HG03103 (cell line): ENCODE results near the gene TM9SF1.

Experiments
- ATAC-seq: cut with Tn5 transposase; IDR thresholded peaks from one replicate; pipeline ENCODE4 v1.9.1; 2021; ENCODE audit warnings: low read depth; ENCODE audit not compliant: unreplicated experiment

Gene TM9SF1

DNA sequence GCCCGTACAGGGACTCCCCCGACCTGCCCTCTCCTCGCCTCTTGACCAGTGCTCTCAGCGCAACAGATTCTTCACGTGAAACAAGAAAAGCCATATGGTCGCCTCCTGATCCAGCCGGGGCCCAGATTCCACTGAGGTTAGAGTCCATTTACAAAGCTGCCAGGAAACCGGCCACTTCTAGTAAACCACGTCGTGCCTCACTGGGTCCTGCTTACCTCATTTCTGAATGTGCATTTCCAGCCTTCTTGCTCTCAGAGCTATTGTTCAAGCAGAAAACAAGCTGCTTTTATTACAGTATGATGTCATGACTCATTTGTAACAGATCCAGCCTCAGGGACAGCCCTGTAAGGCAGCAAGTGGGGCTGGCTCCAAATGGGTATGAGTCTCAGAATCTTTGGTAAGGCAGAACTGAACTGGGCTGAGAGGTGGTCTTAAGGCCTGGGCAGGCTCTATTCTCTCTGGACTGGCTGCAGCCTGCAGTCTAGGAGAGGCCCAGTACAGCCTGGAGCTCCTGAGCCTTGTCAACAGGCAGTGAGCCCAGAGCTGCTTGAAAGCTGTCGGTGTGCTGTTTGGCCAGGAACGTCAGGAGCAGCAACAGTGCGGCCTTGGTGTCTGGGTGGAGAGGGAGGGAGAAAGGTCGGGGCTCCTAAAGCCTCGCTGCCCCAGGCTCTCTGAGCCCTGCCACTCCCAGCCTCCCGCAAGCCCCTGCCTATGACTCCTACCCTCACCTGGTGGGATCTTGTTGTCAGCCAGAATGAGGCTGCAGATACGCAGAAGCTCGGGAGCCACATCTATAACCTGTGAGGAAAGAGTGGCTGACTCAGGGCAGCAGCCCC lies 15.1 kb downstream of the TM9SF1 start:
- ATAC-seq = no peak

DNA sequence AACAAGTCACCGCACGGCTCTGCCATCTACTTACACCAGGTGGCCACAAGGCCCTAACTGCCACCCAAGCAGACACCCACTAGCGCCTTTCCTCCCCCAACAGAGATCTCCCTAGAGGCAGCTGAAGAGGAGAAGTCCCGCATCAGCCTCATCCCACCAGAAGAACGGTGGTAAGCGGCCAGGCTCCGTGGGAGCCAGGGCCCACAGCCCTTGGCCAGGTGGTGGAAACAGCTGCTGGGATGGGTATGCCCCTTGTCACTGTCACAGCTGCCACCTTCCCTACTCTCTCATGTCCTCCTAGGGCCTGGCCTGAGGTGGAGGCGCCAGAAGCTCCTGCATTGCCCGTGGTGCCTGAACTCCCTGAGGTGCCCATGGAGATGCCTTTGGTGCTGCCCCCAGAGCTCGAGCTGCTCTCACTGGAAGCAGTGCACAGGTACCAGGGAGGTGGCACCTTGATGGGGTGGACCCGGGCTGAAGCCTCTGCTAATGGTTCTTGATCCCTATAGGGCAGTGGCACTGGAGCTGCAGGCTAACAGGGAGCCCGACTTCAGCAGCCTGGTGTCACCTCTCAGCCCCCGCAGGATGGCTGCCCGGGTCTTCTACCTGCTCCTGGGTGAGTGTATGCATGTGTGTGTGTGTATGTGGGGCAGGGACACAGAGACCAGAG lies 15.8 kb downstream of the TM9SF1 start:
- ATAC-seq = no peak

DNA sequence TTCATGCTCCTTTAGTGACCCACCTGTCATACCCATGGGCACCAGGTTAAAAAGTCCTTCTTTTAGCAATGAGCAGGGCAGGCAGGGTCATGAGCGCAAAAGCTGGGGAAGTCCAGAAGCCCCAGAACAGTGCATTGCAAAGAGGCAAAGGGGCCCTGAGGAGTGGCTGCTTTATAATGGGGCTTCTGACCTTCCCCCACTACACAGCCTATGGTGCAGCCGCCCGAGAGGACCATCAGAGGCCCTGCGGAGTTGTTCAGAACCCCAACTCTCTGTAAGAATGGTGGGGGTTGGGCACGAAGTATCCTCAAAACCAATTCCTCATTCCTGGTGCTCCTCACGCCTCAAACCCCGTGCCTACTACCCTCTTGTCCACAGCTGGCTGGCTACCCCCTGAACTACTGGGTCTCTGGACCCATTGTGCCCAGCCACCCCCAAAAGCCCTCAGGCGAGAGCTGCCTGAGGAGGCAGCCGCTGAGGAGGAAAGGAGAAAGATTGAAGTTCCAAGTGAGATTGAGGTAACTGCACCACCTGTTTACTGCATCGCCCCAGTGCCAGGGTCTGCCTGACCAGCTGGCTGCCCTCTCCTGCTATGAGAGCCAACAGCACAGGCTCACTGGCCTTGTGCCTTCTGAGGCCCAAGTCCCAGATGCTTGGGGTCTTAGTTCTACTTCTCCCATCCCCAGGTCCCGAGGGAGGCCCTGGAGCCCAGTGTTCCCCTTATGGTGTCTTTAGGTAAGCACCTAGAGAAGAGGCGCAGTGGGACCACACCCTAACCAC lies 16.7 kb downstream of the TM9SF1 start:
- ATAC-seq = no peak

DNA sequence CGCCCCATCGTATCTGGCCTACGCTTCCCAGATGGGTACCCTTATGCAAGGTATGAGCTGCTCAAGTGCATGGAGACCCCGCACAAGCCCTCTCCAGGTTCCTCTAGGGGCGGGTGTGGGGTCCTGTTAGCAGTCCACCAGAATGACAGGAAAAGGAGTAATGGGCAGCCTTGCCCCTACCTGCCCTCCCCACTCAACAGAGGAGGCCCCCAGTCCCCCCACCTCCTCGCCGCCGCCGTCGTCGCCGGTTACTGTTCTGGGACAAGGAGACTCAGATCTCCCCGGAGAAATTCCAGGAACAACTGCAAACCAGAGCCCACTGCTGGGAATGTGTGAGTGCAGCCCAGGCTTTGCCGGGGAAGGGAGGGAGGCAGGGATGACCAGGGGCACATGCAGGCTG lies 17.4 kb downstream of the TM9SF1 start:
- no peak for ATAC-seq

DNA sequence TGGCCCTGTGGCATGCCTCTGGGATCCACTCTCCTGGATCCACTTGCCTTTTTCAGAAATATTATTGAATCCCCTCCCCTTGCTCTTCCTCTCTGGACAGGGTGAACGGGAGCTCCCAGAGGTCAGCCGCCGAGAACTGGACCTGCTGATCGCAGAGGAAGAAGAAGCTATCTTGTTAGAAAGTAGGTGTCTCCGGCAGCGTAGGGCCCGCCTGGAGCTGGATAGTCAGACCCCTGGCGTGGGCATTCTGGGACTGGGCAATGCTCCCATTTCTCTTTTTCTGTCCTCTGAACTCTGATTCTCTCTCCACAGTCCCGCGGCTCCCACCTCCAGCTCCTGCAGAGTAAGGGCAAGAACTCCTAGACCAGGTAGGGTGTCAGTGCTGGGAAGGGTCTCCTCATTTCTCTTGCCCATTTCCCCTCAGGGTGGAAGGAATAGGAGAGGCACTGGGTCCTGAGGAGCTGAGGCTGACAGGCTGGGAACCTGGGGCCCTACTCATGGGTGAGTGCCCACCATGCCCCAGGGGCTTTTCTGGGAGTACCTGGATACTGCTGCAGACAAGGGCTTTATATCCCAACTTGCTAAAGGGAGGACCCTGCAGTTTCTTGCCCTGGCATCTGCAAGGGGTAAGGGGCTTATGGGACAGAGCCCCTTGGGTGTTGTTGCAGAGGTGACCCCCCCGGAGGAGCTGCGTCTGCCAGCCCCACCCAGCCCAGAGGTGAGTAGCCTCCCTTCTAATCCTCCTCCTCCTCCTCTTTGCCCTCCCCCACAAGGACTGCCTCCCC lies 18.0 kb downstream of the TM9SF1 start:
- no peak for ATAC-seq

DNA sequence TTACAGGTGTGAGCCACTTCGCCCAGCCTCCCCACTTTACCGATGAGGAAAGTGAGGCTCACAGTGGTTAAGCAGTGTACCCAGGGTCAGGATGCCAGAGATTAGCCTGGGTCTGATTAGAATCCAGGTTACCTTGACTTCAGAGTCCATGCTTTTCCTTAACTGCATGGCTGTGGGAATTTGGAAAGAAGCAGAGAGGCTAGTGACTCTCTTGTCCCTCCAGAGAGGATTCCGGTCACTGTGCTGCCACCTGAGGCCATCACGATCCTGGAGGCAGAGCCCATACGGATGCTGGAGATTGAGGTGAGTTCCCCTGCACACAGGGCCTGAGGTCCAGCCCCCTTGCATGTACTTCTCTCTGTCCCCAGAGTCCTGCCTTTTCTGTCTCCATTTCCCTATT lies 18.6 kb downstream of the TM9SF1 start:
- no peak for ATAC-seq

DNA sequence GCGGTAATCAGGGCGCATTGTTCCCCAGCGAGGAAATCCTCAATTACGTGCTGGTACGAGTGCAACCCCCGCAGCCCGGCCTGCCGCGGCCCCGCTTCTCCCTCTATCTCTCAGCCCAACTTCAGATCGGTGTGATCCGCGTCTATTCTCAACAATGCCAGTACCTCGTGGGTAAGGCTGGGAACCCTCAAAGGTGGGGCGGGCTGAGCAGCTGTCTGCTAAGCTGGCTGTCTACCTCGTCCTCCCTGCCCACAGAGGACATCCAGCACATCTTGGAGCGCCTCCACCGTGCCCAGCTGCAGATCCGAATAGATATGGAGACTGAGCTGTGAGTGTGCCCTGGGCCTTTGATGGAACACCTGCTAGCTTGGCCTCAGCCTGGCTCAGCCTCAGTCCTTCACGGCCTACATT lies 22.4 kb downstream of the TM9SF1 start:
- no peak for ATAC-seq

DNA sequence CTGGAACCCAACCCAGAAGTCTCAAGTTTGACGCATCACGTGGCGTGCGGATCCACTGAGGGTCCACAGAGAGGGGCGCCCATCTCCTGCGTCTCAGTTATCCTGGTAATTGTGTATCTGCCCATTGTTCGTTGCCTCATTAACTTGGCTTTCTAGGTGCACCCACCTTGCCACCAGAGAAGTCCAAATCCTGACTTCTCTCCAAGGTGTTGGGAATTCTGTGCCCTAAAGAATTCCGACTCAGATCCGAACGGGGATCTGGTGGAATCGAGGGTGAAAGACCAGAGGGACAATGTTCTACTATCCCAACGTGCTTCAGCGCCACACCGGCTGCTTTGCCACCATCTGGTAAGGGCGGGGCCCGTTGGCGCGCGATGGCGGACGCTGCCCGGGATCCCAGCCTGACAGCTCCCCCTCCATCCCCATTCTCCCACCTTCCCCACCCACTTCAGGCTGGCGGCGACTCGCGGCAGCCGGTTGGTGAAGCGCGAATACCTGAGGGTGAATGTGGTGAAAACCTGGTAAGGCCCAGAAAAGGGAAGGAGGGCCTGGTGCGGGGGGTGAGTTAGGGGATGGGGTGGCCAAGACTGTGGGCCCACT lies 22.9 kb downstream of the TM9SF1 start:
- ATAC-seq = no peak

DNA sequence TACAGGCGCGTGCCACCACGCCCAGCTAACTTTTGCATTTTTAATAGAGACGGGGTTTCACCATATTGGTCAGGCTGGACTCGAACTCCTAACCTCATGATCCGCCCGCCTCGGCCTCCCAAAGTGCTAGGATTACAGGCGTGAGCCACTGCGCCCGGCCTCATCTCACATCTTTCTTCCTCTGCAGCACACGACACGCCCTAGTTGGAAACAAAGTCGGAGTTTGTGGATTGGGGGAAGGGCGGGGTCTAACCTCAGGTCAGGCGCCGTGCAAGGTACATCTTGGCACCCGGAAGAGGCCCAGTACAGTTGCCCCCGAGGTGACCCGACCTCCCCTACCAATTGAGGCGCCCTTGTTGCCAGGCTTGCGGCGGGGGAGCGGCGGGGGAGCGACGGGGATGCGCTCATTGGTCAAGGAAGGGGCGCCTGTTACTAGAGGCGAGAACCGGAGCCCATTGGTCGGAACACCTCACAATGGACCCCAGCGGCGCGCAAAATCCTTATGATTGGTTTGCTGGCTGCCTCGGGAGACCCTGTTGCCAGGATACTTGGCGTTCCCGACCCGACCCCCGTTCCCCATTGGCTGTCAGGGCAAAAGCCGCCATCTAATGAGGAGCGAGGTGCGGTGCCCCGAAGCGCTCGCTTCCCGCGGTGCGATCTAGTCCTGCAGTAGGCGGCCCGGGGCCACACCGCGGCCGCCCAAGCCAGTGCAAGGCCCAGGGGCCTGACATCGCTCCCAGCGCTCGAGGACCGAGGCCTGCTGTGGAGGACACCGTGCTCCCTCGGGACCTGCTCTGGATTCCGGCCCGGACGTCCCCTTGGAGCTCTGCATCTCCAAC lies 23.6 kb downstream of the TM9SF1 start, which contains the start of gene REC8:
TSS of gene REC8 (plus strand) at position 659 of the 839 bp plus-strand sequence. CDS start 473 bp downstream, outside the sequence.
- ATAC-seq = peak; percentile 72

DNA sequence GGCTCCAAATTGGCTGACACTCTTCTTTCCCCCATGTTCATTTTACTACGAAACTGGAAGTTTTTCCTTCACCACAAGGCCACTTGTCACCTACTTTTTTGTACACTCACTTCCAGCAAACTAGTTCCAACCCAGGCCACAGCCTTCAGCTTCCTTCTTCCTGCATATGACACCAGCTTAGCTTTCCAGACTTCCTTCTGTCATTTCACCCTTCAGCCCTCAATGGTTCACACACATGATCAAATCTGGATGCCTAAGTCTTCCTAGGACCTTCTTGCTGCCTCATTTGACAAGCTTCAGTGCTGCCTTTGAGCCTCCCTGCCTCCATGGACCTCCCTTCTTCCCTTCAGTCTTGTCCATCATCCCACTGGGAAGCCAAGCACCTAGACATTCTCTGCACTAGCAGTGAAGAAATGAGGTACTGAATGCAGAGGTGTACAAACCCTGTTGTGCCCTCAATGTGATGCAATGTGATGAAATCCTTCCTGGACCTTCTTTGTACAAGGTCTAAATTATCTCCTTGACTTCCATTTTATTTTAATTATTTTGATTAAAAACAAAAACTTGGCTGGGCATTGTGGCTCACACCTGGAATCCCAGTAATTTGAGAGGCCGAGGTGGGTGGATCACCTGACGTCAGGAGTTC lies 27.6 kb downstream of the TM9SF1 start:
- no peak for ATAC-seq

DNA sequence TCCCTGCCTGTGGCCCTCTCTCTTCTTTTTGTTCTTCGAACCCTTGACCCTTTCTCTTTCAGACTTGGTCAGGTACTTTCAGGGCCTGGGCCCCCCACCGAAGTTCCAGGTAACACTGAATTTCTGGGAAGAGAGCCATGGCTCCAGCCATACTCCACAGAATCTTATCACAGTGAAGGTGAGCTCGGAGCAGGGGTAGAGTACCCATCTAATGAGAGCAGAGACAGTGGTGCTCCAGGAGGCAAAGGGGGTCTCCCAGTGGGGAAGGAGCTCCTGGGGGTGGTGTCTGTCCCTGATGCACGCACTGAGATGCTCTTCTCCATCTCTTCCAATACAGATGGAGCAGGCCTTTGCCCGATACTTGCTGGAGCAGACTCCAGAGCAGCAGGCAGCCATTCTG lies 29.5 kb downstream of the TM9SF1 start:
- ATAC-seq = no peak

DNA sequence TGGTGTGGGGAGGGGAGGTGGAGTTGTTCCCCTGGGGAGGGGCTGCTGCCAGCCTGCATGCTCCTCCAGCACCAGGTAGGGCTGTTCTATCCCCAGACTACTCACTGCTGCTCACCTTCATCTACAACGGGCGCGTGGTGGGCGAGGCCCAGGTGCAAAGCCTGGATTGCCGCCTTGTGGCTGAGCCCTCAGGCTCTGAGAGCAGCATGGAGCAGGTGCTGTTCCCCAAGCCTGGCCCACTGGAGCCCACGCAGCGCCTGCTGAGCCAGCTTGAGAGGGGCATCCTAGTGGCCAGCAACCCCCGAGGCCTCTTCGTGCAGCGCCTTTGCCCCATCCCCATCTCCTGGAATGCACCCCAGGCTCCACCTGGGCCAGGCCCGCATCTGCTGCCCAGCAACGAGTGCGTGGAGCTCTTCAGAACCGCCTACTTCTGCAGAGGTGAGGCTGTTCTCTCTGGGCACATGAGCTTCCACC lies 30.7 kb downstream of the TM9SF1 start:
- ATAC-seq = no peak

DNA sequence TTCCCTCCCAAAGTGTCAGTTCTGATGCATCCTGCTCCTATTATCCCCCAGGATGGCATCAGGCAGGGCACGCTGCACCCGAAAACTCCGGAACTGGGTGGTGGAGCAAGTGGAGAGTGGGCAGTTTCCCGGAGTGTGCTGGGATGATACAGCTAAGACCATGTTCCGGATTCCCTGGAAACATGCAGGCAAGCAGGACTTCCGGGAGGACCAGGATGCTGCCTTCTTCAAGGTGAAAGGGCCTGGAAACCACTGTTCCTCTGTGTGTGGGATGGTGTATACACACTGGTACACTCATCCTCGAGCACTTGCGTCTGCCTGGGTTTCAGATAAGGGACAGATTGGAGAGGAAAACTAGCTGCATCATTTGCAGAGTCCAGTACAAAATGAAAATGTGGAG lies 33.1 kb downstream of the TM9SF1 start:
- no peak for ATAC-seq

DNA sequence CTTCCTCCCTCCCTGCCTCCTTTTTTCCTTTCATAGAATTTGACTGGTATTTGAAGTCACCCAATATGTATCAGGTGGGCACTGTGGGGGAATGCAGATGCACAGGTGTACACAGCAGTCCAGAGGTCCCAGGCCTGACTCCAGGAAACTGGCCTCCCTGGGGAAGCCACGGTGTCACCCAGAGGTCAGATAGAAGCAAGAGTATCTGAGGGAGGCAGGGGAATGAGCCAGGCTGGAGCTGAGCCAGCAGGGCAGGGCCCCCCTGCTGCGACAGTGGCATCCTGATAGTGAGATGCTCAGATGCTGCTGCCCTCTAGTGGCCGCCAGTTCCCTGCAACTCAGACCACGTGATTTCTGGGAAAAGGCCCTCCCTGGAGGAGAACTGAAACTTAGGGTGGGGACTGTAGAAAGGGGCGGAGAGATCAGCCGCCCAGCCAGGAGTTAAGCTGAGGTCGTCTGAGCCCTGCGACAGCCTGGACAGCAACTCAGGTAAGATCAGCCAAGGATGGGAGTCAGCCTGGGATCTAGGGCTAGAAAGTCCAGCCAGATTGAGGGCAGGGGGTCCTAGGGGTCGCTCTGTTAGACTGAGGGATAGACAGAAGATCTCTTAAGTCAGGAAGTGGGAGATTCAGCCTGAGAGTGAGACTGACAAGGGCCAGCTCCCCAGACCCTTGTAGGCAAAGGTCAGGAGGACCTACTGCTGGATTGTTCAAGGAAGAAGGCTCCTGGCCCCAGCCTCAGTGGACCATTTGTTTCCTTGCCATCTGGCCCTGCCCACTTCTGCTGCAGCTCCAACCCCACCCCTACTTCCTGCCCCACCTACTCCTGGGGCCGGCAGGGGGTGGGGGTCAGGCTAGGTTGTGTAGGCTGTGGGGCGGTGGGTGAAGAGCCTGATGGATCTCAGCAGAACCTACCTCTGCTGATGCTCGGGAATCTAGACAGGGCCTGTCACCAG lies 34.1 kb downstream of the TM9SF1 start, which contains the start of gene IRF9:
TSS of gene IRF9 (plus strand) at position 416 of the 955 bp plus-strand sequence. CDS start 880 bp downstream, outside the sequence.
- peak; percentile 71 for ATAC-seq

DNA sequence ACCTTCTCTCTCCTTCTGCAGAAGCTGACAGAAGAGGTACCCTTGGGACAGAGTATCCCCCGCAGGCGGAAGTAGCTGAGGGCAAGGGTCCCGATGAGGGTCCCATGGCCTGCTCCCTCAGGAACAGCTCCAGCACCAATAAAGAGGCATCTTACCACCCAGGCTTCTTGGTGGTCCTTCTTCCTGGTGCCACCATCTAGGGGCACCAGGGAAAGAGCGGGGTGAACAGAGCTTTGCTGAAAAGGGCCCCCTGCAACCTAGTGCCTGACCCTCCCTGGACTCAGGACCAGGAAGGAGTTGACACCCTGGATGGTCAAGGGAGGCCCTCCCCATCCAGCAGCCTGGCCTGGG lies 34.8 kb downstream of the TM9SF1 start:
- no peak for ATAC-seq

DNA sequence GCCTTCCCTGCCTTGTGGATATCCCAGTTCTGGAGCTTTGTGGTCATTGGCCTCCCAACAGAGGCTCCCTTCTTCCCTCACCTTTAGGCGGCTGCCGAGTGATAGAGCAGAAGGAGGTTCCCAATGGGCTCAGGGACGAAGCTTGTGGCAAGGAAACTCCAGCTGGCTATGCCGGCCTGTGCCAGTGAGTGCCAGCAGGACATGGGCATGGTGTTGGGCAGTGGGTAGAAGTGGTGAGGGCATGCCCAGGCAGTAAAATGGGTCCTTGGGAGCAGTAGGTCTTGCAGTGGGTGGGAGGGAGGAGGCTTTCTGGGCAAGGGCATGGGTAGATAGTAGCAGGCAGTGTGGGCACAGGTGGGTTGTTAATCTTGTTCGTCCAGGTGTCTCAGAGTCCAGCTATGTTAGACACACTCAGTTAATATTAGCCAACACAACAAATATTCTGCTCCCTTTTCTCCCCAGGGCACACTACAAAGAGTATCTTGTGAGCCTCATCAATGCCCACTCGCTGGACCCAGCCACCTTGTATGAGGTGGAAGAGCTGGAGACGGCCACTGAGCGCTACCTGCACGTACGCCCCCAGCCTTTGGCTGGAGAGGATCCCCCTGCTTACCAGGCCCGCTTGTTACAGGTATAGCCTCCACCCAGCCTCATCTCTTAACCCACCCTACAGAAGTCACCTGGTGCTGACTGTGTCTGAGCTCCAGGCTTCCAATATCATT lies 35.3 kb downstream of the TM9SF1 start:
- no peak for ATAC-seq

DNA sequence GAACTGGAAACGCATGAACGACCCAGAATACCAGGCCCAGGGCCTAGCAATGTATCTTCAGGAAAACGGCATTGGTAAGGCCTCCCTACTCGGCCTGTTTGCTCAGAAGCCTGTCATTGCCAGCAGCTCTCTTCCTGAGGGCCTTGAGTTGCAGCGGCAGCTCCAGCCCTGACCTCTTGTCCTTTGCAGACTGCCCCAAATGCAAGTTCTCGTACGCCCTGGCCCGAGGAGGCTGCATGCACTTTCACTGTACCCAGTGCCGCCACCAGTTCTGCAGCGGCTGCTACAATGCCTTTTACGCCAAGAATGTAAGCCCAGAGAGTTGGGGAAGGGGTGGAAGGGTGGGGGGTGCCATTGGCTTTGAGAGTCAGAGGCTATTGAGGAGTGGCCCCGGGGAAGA lies 37.9 kb downstream of the TM9SF1 start:
- no peak for ATAC-seq
